H1 (cell line): ENCODE data around the gene FCRL4. TPM values are rescaled to one million over a fixed set of nuclear protein-coding genes. Genes with fewer than 3 reads are reported as not detected.

ENCODE experiments used
- FOSL1 ChIP-seq: IDR thresholded peaks from 2 replicates; pipeline ENCODE4 v1.6.1; 2011; ENCODE audit warnings: mild to moderate bottlenecking, low read depth, low read length, moderate library complexity; ENCODE audit not compliant: insufficient read depth
- SIRT6 ChIP-seq: IDR thresholded peaks from one replicate; pipeline ENCODE4 v1.7.1; 2012; ENCODE audit warnings: low read length, inconsistent platforms
- TCF12 ChIP-seq: IDR thresholded peaks from 2 replicates; pipeline ENCODE4 v1.6.1; 2011; ENCODE audit warnings: low read depth, mild to moderate bottlenecking, low read length
- polyA plus RNA-seq, 7 experiments: library from polyadenylated mRNA; depleted of rRNA in 3 of 7; stranded (reverse) in 5 of 7; unstranded in 2 of 7; fragments of >200 nt in 5 of 7; fragments of 200-250 nt in 2 of 7; gene quantifications; 1 replicate in 5 of 7; 2 replicates in 1 of 7; 4 replicates in 1 of 7; pipeline versions ENCODE4 v1.2.1 to v1.2.3, GENCODE V29; 2011 to 2013; ENCODE audit warnings: missing spikeins in 2 of 7, mixed read lengths in 2 of 7
- total RNA-seq: library from RNA; stranded (reverse); fragmentation: NEBNext Ultra II Directional; extraction: Animal tissue kit (Norgen Biotek cat#: 25700); gene quantifications from 2 replicates; pipeline ENCODE4 v1.2.1, GENCODE V29; 2021

The FCRL4 gene
- total and polyA plus RNA-seq, 2 of the 8 experiments (the other 6 are each of a cell fraction or from before 2014, with no cell fraction given) = not detected

DNA sequence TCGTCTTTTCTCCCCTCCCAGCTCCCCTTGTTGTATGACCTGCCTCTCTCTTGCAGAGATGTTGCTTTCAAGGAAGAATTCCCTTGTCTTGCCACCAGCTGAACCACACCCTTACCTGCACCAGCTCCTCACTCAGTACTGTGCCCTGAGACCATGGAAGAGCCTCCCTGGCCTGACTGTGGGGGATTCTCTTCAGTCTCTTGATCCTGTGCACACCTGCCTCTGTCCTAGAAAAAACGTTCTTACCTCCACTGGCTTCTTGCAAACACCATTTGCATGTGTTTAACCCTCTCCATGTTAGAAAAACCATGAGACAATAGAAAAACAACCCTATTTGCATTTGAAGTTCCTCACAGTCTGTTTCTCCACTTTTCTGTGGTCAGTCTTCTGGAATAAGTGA, 43.3 kb upstream of the FCRL4 start (continued):
- no peak for TF ChIP-seq FOSL1
- no peak for TF ChIP-seq TCF12
- TF ChIP-seq SIRT6 = no peak
- TF ChIP-seq, all 59 proteins: peak for 0
